Esophagus squamous epithelium (tissue), 4 donors: ENCODE measurements around the gene GRK1.

Experiments
- POLR2A ChIP-seq, 4 donors: fragments of 450-650 bp; IDR thresholded peaks; one replicate each; pipeline ENCODE4 v1.6.1; 2017; ENCODE audit warnings: antibody characterized with exemption in 4 of 4, mild to moderate bottlenecking in 4 of 4, moderate library complexity in 3 of 4
- TF ChIP-seq, protein P1 (sequence below), 6 experiments: fragments of 450-650 bp in 4 of 6; fragments of 200-600 bp in 2 of 6; sonication (generic) in 2 of 6; IDR thresholded peaks; one replicate each; pipeline ENCODE4 v1.5.1; 2016 to 2019; ENCODE audit warnings: antibody characterized with exemption in 6 of 6, mild to moderate bottlenecking in 4 of 6, moderate library complexity in 4 of 6

DNA sequence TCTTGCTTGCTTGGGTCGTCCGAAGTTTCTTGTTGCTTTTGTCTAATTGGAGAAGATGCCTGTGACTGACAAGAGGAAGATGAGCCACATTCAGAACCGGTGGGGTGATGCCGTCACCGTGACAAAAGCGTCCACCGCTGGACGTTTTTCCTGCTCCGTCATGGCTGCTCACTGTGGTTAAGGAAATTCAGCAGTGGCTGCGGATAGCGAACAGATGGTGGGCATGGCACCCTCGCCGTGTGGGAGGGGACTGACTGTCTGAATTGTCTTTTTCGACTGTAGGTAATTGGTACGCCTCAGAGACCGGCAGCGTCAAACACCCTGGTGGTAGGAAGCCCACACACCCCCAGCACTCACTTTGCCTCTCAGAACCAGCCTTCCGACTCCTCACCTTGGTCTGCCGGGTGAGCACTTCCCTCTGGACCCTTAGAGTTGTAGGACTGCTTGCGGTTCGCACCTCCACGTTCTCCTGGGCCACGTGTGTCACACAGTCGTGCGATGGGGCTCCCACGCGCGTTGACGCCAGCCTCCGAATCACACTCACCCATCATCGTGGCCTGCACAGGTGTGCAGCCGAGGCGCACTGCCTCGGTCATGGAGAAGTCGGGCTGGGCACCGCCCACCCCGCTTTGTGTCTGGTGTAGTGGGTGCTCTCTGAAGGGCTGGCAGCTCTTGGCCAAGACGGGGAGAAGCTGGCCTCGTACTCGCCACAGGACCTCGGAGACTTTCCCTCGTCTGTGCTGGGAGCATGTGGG lies 35.5 kb upstream of the GRK1 start:
- TF ChIP-seq, protein P1, sequence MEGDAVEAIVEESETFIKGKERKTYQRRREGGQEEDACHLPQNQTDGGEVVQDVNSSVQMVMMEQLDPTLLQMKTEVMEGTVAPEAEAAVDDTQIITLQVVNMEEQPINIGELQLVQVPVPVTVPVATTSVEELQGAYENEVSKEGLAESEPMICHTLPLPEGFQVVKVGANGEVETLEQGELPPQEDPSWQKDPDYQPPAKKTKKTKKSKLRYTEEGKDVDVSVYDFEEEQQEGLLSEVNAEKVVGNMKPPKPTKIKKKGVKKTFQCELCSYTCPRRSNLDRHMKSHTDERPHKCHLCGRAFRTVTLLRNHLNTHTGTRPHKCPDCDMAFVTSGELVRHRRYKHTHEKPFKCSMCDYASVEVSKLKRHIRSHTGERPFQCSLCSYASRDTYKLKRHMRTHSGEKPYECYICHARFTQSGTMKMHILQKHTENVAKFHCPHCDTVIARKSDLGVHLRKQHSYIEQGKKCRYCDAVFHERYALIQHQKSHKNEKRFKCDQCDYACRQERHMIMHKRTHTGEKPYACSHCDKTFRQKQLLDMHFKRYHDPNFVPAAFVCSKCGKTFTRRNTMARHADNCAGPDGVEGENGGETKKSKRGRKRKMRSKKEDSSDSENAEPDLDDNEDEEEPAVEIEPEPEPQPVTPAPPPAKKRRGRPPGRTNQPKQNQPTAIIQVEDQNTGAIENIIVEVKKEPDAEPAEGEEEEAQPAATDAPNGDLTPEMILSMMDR (IDR thresholded peaks at IDR 0.05): no peak
- TF ChIP-seq POLR2A (IDR thresholded peaks at IDR 0.05): no peak
